Lung (tissue), 12 donors: ENCODE data around the gene WNK2. TPM values are rescaled to one million over a fixed set of nuclear protein-coding genes. Genes with fewer than 3 reads are reported as not detected.
A peak's percentile ranks its signal among the peaks of the same experiment; 100 is the strongest.

Source experiments
- ATAC-seq: fragments of 200-7000 bp; cut with Tn5 transposase; one replicate; pipeline ENCODE4 v1.9.1; 2020; ENCODE audit warnings: moderate number of reproducible peaks; ENCODE audit not compliant: insufficient read depth, low FRiP score
- DNase-seq, 3 donors: peaks; one replicate each; pipeline ENCODE4 v3.0.0-alpha.2; 2013 to 2017
- H3K27ac ChIP-seq, 2 donors: one replicate each; pipeline ENCODE4 v1.5.1; 2013; ENCODE audit warnings: mild to moderate bottlenecking in 2 of 2, moderate library complexity in 2 of 2, control low read depth in 1 of 2, inconsistent platforms in 1 of 2, low read depth in 1 of 2, low read length in 1 of 2
- H3K27me3 ChIP-seq, 3 donors: one replicate each; pipeline ENCODE4 v1.5.1; 2013; ENCODE audit warnings: low read length in 2 of 3; ENCODE audit not compliant: control insufficient read depth in 3 of 3, insufficient read depth in 3 of 3
- H3K36me3 ChIP-seq, 4 donors: one replicate each; pipeline ENCODE4 v1.5.1; 2013; ENCODE audit warnings: low read length in 4 of 4, mild to moderate bottlenecking in 1 of 4, moderate library complexity in 1 of 4; ENCODE audit not compliant: control insufficient read depth in 4 of 4, insufficient read depth in 4 of 4
- H3K4me1 ChIP-seq, 5 donors: one replicate each; pipeline ENCODE4 v1.5.1; 2013; ENCODE audit warnings: low read length in 5 of 5, mild to moderate bottlenecking in 2 of 5, moderate library complexity in 1 of 5; ENCODE audit not compliant: control insufficient read depth in 5 of 5, insufficient read depth in 5 of 5
- H3K4me3 ChIP-seq: one replicate; pipeline ENCODE4 v1.5.1; 2013; ENCODE audit warnings: mild to moderate bottlenecking, control low read depth, moderate library complexity
- H3K9ac ChIP-seq, 2 donors: one replicate each; pipeline ENCODE4 v1.5.1; 2013; ENCODE audit warnings: low read length in 2 of 2, control low read depth in 1 of 2; ENCODE audit not compliant: insufficient read depth in 1 of 2
- H3K9me3 ChIP-seq, 4 donors: one replicate each; pipeline ENCODE4 v1.5.1; 2013; ENCODE audit warnings: low read length in 3 of 4, mild to moderate bottlenecking in 1 of 4, moderate library complexity in 1 of 4; ENCODE audit not compliant: control insufficient read depth in 4 of 4, insufficient read depth in 3 of 4
- WGBS, 2 donors: extraction: QIAGEN DNeasy Blood & Tissue Kit; methylation state at CpG; one replicate each; pipeline ENCODE4 v1.1.7; 2013; 5-methylcytosine and 5-hydroxymethylcytosine counted together
- polyA plus RNA-seq, 2 donors: library from polyadenylated mRNA; stranded (reverse); fragments of 200-250 nt; gene quantifications; one replicate each; pipeline ENCODE4 v1.2.1, GENCODE V29; 2013
- total RNA-seq, 2 donors: library from RNA; depleted of rRNA in 1 of 2; stranded (reverse); fragments of >200 nt in 1 of 2; gene quantifications; one replicate each; pipeline ENCODE4 v1.2.1, GENCODE V29; 2014 to 2021
- TF ChIP-seq, protein P1 (sequence below): IDR thresholded peaks from 2 replicates; pipeline ENCODE4 v1.5.1; 2012; ENCODE audit warnings: mild to moderate bottlenecking; ENCODE audit errors: control extremely low read depth, extremely low read depth
- donor health status: control.
- donor health status: control.
- donor health status: Bipolar disorder and iron deficiency.
- donor health status: healthy.
- donor health status: DM: yes; HTN: yes; CAD: no.

The WNK2 gene
- total and polyA plus RNA-seq, 4 donors = 1.00 to 8.5 (median 2.9) TPM

DNA sequence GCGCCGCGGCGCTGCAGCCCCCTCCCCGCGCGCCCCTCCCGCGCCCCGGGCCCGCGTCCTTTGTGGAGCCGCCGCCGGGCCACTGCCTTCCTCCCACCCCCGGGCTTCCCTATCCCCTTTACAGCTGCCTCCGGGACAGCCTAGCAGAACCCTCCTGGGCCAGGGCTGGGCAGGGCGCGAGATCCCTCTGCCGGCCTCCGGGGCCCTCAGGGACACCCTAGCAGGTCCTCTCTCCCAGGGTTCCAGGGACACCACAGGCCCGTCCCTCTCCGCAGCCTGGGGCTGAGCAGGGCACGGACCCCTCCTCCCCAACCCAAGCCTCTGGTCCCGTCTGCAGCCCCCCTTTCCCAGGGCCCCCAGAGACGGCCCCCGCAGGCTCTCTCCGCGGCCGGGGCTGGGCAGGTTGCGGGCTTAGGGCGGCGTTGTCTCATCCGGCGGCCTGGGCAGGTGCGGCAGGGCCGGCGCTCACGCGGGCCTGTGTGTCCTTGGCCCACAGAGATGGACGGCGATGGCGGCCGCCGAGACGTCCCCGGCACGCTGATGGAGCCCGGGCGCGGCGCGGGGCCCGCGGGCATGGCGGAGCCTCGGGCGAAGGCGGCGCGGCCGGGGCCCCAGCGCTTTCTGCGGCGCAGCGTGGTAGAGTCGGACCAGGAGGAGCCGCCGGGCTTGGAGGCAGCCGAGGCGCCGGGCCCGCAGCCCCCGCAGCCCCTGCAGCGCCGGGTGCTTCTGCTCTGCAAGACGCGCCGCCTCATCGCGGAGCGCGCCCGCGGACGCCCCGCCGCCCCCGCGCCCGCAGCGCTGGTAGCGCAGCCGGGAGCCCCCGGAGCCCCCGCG lies 710 bp downstream of the WNK2 start:
- Histone ChIP-seq H3K9me3 (peaks cover 0 to 2% (median 0%) of the 10 kb centered on the region in 4 donors), H3K27ac (peak overlapping the region in 1 of 2 donors; percentile 73), H3K9ac (no peak overlapping the region), H3K4me3 (peak overlapping the region; percentile 41), H3K27me3 (peaks cover 0 to 23% (median 18%) of the 10 kb centered on the region in 3 donors), H3K36me3 (no peaks in the 10 kb centered on the region), H3K4me1 (peaks cover 0 to 15% (median 5%) of the 10 kb centered on the region in 5 donors)
- 3 to 8% methylated on average over 61 to 97 of the region's 97 CpGs for WGBS, 2 donors
- DNase-seq (no peak), ATAC-seq (no peak)
- TF ChIP-seq, protein P1, sequence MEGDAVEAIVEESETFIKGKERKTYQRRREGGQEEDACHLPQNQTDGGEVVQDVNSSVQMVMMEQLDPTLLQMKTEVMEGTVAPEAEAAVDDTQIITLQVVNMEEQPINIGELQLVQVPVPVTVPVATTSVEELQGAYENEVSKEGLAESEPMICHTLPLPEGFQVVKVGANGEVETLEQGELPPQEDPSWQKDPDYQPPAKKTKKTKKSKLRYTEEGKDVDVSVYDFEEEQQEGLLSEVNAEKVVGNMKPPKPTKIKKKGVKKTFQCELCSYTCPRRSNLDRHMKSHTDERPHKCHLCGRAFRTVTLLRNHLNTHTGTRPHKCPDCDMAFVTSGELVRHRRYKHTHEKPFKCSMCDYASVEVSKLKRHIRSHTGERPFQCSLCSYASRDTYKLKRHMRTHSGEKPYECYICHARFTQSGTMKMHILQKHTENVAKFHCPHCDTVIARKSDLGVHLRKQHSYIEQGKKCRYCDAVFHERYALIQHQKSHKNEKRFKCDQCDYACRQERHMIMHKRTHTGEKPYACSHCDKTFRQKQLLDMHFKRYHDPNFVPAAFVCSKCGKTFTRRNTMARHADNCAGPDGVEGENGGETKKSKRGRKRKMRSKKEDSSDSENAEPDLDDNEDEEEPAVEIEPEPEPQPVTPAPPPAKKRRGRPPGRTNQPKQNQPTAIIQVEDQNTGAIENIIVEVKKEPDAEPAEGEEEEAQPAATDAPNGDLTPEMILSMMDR = no peak

DNA sequence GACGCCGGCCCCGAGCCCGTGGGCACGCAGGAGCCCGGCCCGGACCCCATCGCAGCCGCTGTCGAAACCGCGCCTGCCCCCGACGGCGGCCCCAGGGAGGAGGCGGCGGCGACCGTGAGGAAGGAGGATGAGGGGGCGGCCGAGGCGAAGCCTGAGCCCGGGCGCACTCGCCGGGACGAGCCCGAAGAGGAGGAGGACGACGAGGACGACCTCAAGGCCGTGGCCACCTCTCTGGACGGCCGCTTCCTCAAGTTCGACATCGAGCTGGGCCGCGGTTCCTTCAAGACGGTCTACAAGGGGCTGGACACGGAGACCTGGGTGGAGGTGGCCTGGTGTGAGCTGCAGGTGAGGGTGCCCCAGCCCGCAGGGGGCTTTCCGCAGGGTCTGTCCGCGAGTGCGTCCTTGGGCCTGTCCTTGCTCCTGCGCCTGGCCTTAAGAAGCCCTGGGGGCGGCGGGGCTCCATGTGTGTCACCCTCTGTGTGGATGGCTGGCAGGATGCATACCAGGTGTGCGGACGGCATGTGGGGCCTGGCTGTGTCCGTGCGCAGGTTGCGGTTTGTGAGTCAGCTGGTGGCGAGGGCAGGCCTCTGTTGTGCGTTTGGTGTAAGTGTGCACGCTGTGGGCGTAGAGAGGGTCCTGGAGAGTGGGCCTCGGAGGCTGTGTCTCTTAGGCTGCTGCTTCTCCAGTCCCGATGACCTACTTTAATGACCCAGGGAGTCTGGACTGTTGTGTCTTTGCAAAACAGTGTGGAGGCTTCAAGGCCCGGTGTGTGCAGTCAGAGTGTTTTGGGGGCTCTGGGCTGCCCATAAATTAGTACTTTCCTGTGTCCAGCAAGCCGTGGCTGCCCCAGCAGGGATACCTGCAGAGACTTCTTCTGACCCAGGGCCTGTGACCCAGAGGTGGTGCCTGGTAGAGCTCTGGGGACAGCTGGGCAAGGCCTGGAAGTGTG lies 1.6 kb downstream of the WNK2 start:
- Histone ChIP-seq H3K4me3 (no peak overlapping the region), H3K27me3 (peaks cover 0 to 23% (median 18%) of the 10 kb centered on the region in 3 donors), H3K9ac (no peak overlapping the region), H3K27ac (peak overlapping the region in 1 of 2 donors; percentile 73), H3K4me1 (peaks cover 0 to 15% (median 5%) of the 10 kb centered on the region in 5 donors), H3K36me3 (no peaks in the 10 kb centered on the region), H3K9me3 (no peaks in the 10 kb centered on the region)
- no peak for DNase-seq
- TF ChIP-seq, protein P1 = no peak
- ATAC-seq = no peak
- WGBS, 2 donors = 64 to 72% methylated on average over 56 to 61 of the region's 61 CpGs

DNA sequence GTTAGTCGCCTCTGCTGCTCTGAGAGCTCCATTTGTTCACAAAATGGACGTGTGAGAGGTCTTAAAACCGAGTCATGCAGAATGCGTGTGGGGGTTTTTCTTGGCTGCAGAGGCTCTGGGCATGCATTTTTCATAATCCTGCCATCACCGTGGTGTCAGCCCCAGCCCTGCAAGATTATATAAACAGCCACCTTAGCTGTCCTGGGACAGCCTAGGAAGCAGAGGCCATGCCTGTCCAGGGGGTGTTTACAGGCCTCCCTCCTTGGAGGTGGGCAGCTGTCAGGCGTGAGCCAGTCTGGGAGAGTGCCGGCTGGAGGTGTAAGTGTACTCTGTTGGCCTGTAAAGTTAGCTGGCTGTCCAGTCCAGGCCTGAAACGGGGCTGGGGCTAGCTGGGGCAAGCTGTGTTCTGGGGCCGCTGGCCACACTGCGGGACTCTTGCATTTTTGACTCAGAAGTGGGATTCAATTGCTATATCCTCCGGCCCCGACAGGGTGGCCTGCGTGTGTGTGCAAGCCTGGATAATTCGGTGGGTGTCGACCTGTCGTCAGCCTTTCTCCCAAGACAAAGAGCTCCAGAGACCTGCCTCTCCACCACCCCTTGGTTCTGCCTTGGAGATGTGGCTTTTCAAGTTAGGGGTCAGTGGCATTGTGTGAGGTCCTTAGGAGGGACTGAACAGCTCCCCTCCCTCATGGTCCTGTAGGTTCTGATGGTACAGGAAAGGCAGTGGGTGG lies 2.4 kb downstream of the WNK2 start:
- Histone ChIP-seq H3K27ac (peak overlapping the region in 1 of 2 donors; percentile 73), H3K36me3 (no peaks in the 10 kb centered on the region), H3K4me3 (no peak overlapping the region), H3K27me3 (peaks cover 0 to 23% (median 18%) of the 10 kb centered on the region in 3 donors), H3K4me1 (peaks cover 0 to 15% (median 5%) of the 10 kb centered on the region in 5 donors), H3K9ac (no peak overlapping the region), H3K9me3 (no peaks in the 10 kb centered on the region)
- no peak for ATAC-seq
- TF ChIP-seq, protein P1 = no peak
- DNase-seq = no peak
- 90 to 91% methylated on average over 16 of the region's 16 CpGs for WGBS, 2 donors
